Fibroblast of lung (primary cell): ENCODE measurements around the gene FAS. TPM values are rescaled to one million over a fixed set of nuclear protein-coding genes. Genes with fewer than 3 reads are reported as not detected.

Source experiments
- DNase-seq, 2 donors: peaks; one replicate each; pipeline versions ENCODE4 v3.0.0 to v3.0.0-alpha.2; 2010; ENCODE audit warnings: low read depth in 2 of 2
- H2AFZ ChIP-seq: 2 replicates; pipeline ENCODE4 v1.5.1; 2012; ENCODE audit warnings: low read length, control low read depth, inconsistent platforms
- H3K27ac ChIP-seq: 2 replicates; pipeline ENCODE4 v1.5.1; 2011; ENCODE audit warnings: low read length, control low read depth; ENCODE audit not compliant: insufficient read depth
- H3K27me3 ChIP-seq: 2 replicates; pipeline ENCODE4 v1.5.1; 2011; ENCODE audit warnings: mild to moderate bottlenecking, low read length; ENCODE audit not compliant: control insufficient read depth, insufficient read depth
- H3K36me3 ChIP-seq: 2 replicates; pipeline ENCODE4 v1.5.1; 2011; ENCODE audit warnings: low read length; ENCODE audit not compliant: control insufficient read depth, insufficient read depth
- H3K4me1 ChIP-seq: 2 replicates; pipeline ENCODE4 v1.5.1; 2011; ENCODE audit warnings: low read length; ENCODE audit not compliant: control insufficient read depth, insufficient read depth; ENCODE audit errors: extremely low read depth
- H3K4me2 ChIP-seq: 2 replicates; pipeline ENCODE4 v1.5.1; 2011; ENCODE audit warnings: low read length, control low read depth; ENCODE audit not compliant: insufficient read depth; ENCODE audit errors: extremely low read depth
- H3K4me3 ChIP-seq, 4 experiments: fragments of 200-600 bp in 1 of 4; sonication (generic) in 1 of 4; replicated peaks in 1 of 4; 2 replicates each; pipeline ENCODE4 v1.5.1; 2011 to 2016; ENCODE audit warnings: low read length in 4 of 4, low read depth in 3 of 4, mild to moderate bottlenecking in 3 of 4, control low read depth in 2 of 4, inconsistent platforms in 1 of 4, mixed read lengths in 1 of 4; ENCODE audit not compliant: insufficient read depth in 1 of 4; ENCODE audit errors: control extremely low read depth in 1 of 4
- H3K79me2 ChIP-seq: 2 replicates; pipeline ENCODE4 v1.5.1; 2012; ENCODE audit warnings: mild to moderate bottlenecking, low read length, inconsistent platforms; ENCODE audit not compliant: control insufficient read depth, insufficient read depth
- H3K9ac ChIP-seq: 2 replicates; pipeline ENCODE4 v1.5.1; 2011; ENCODE audit warnings: mild to moderate bottlenecking, low read length, control low read depth; ENCODE audit not compliant: insufficient read depth
- H3K9me3 ChIP-seq: 2 replicates; pipeline ENCODE4 v1.5.1; 2012; ENCODE audit warnings: low read depth, low read length; ENCODE audit not compliant: control insufficient read depth, insufficient read depth
- H4K20me1 ChIP-seq: 2 replicates; pipeline ENCODE4 v1.5.1; 2011; ENCODE audit warnings: low read length; ENCODE audit not compliant: control insufficient read depth, insufficient read depth; ENCODE audit errors: extremely low read depth
- CTCF ChIP-seq, 2 donors: IDR thresholded peaks in 1 of 2; conservative IDR thresholded peaks in 1 of 2; 1 replicate in 1 of 2; 2 replicates in 1 of 2; pipeline ENCODE4 v1.5.1; 2011 to 2012; ENCODE audit warnings: low read length in 2 of 2, control low read depth in 1 of 2, inconsistent platforms in 1 of 2, low read depth in 1 of 2, mild to moderate bottlenecking in 1 of 2
- EZH2 ChIP-seq: IDR thresholded peaks from 2 replicates; pipeline ENCODE4 v1.5.1; 2012; ENCODE audit warnings: low read length, control low read depth, mild to moderate bottlenecking; ENCODE audit errors: missing control alignments
- polyA plus RNA-seq, 2 donors: library from polyadenylated mRNA; depleted of rRNA in 1 of 2; stranded (reverse) in 1 of 2; unstranded in 1 of 2; fragments of >200 nt; gene quantifications; 2 replicates each; pipeline ENCODE4 v1.2.1, GENCODE V29; 2011 to 2012; ENCODE audit warnings: missing spikeins in 1 of 2
- total RNA-seq: library from RNA; depleted of rRNA; stranded (reverse); fragments of >200 nt; gene quantifications from 2 replicates; pipeline ENCODE4 v1.2.1, GENCODE V29; 2014

The FAS gene
- total and polyA plus RNA-seq, 2 donors (not counting 1 experiment from before 2014, with no cell fraction given) = 77.8 to 124 TPM

- Histone ChIP-seq H3K27me3 (no peaks in the 10 kb centered on the region), H3K79me2 (peaks cover 48% of the 10 kb centered on the region), H3K4me2 (peak overlapping the region; percentile 86), H3K36me3 (no peaks in the 10 kb centered on the region), H3K4me1 (peaks cover 2% of the 10 kb centered on the region), H3K4me3 (peak overlapping the region; percentile 65 to 94 (median 79)), H4K20me1 (no peaks in the 10 kb centered on the region), H2AFZ (peak overlapping the region; percentile 7), H3K9me3 (no peaks in the 10 kb centered on the region), H3K27ac (peak overlapping the region; percentile 92), H3K9ac (peak overlapping the region; percentile 92)
- DNase-seq = peak; percentile 73 to 96
- no peak for TF ChIP-seq CTCF (conservative IDR thresholded peaks at IDR 0.05 in 1 of 2, IDR thresholded peaks at IDR 0.05 in 1 of 2; ENCODE audit: low read depth in 1 of 2, low read length in 2 of 2)
- TF ChIP-seq EZH2 = no peak
These were observed 694 bp upstream of the FAS start for GRCh38 chr10:88989824-88990383.

- DNase-seq = peak; percentile 76 to 79
- Histone ChIP-seq H4K20me1 (no peaks in the 10 kb centered on the region), H3K9ac (peak overlapping the region; percentile 92), H3K9me3 (no peaks in the 10 kb centered on the region), H3K36me3 (no peaks in the 10 kb centered on the region), H3K4me3 (peak overlapping the region; percentile 65 to 94 (median 79)), H3K4me1 (peaks cover 2% of the 10 kb centered on the region), H3K4me2 (peak overlapping the region; percentile 95), H3K27me3 (no peaks in the 10 kb centered on the region), H3K79me2 (peaks cover 62% of the 10 kb centered on the region), H3K27ac (peak overlapping the region; percentile 92), H2AFZ (peak overlapping the region; percentile 7)
- TF ChIP-seq EZH2 (no peak), CTCF (conservative IDR thresholded peaks at IDR 0.05 in 1 of 2, IDR thresholded peaks at IDR 0.05 in 1 of 2; ENCODE audit: low read depth in 1 of 2, low read length in 2 of 2) (no peak)
These were observed 732 bp downstream of the FAS start for GRCh38 chr10:88991161-88991898.

- peak in 1 of 2 donors; percentile 25 for DNase-seq
- no peak overlapping the region for H2AFZ ChIP-seq
- peak overlapping the region; percentile 95 for H3K4me2 ChIP-seq
- peaks cover 68% of the 10 kb centered on the region for H3K79me2 ChIP-seq
- no peaks in the 10 kb centered on the region for H3K27me3 ChIP-seq
- H4K20me1 ChIP-seq = no peaks in the 10 kb centered on the region
- TF ChIP-seq CTCF (conservative IDR thresholded peaks at IDR 0.05 in 1 of 2, IDR thresholded peaks at IDR 0.05 in 1 of 2; ENCODE audit: low read depth in 1 of 2, low read length in 2 of 2) (no peak), EZH2 (no peak)
- no peaks in the 10 kb centered on the region for H3K9me3 ChIP-seq
- H3K9ac ChIP-seq = peak overlapping the region; percentile 92
- peak overlapping the region; percentile 65 to 94 (median 79) for H3K4me3 ChIP-seq
- no peaks in the 10 kb centered on the region for H3K36me3 ChIP-seq
- H3K27ac ChIP-seq = peak overlapping the region; percentile 92
- H3K4me1 ChIP-seq = peaks cover 2% of the 10 kb centered on the region
These were observed 1.3 kb downstream of the FAS start for GRCh38 chr10:88991899-88992320.
